ENCODE data around the gene CXXC4. TPM values are rescaled to one million over a fixed set of nuclear protein-coding genes. Genes with fewer than 3 reads are reported as not detected.

The CXXC4 gene
- total RNA-seq, 2 donors from 2014 or later = 5.6 to 12.4 TPM

- H3K36me3 Mint-ChIP-seq (ENCODE audit: low read depth) = no peaks in the 10 kb centered on the region
- H3K9me3 Mint-ChIP-seq = peaks cover 9% of the 10 kb centered on the region
- H3K9ac ChIP-seq (ENCODE audit: extremely low read depth, low read length, poor library complexity, severe bottlenecking) = no peak overlapping the region
- H3K36me3 ChIP-seq (ENCODE audit: control insufficient read depth, insufficient read depth, low read length) = no peaks in the 10 kb centered on the region
- no peak for TF ChIP-seq CTCF (conservative IDR thresholded peaks at IDR 0.05)
- H3K27ac ChIP-seq (ENCODE audit: low read depth, low read length) = no peak overlapping the region
- H3K9me3 ChIP-seq (ENCODE audit: control insufficient read depth, low read length) = peaks cover 8% of the 10 kb centered on the region
- no peak overlapping the region for H3K4me3 ChIP-seq (ENCODE audit: low read length)
- 85 to 100% methylated on average over 1 to 2 of the region's 2 CpGs for WGBS, 2 experiments (ENCODE audit: insufficient coverage in 1 of 2, insufficient read length in 1 of 2)
- H3K27me3 Mint-ChIP-seq (ENCODE audit: insufficient read depth) = no peaks in the 10 kb centered on the region
- H3K27ac Mint-ChIP-seq = no peak overlapping the region
- no peaks in the 10 kb centered on the region for H3K4me1 ChIP-seq (ENCODE audit: control insufficient read depth, insufficient read depth, low read length)
- H3K27me3 ChIP-seq (ENCODE audit: control insufficient read depth, insufficient read depth, low read length, poor library complexity, severe bottlenecking) = no peaks in the 10 kb centered on the region
- peaks cover 7% of the 10 kb centered on the region for H3K4me1 Mint-ChIP-seq
- DNase-seq = no peak
- H3K4me3 Mint-ChIP-seq = no peak overlapping the region
Observed at GRCh38 chr4:104425948-104426347, 68.7 kb downstream of the CXXC4 start.

DNA sequence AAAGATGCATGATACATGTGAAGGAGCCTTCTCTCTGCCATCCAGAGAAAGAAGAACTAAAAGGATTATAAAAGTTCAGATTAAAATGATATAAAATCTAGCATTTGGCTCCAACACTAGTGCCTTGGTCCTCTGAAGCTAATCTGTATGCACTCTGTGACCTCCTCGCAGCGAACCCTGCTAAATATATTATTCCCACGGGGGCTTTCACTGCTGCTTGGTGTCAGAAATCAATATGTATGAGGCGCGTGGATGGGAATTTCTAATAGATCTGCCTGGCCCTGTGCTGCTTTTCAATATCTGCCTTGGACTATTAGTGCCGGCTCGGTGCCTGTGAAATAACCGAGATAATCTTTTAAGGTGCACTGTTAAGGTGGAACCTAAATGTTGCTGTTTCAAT is 69.7 kb downstream of the CXXC4 start:
- Histone ChIP-seq H3K27me3 (ENCODE audit: control insufficient read depth, insufficient read depth, low read length, poor library complexity, severe bottlenecking) (no peaks in the 10 kb centered on the region), H3K4me1 (ENCODE audit: control insufficient read depth, insufficient read depth, low read length) (no peaks in the 10 kb centered on the region), H3K4me3 (ENCODE audit: low read length) (no peak overlapping the region), H3K27ac (ENCODE audit: low read depth, low read length) (peak overlapping the region; percentile 99), H3K9me3 (ENCODE audit: control insufficient read depth, low read length) (peaks cover 8% of the 10 kb centered on the region), H3K9ac (ENCODE audit: extremely low read depth, low read length, poor library complexity, severe bottlenecking) (no peak overlapping the region), H3K36me3 (ENCODE audit: control insufficient read depth, insufficient read depth, low read length) (no peaks in the 10 kb centered on the region)
- WGBS, 2 experiments (ENCODE audit: insufficient coverage in 1 of 2, insufficient read length in 1 of 2) = 66 to 77% methylated on average over 5 to 8 of the region's 8 CpGs
- no peak overlapping the region for H3K27ac Mint-ChIP-seq
- peaks cover 13% of the 10 kb centered on the region for H3K4me1 Mint-ChIP-seq
- peaks cover 9% of the 10 kb centered on the region for H3K9me3 Mint-ChIP-seq
- H3K27me3 Mint-ChIP-seq (ENCODE audit: insufficient read depth) = no peaks in the 10 kb centered on the region
- H3K4me3 Mint-ChIP-seq = no peak overlapping the region
- no peak for DNase-seq
- no peak for TF ChIP-seq CTCF (conservative IDR thresholded peaks at IDR 0.05)
- H3K36me3 Mint-ChIP-seq (ENCODE audit: low read depth) = no peaks in the 10 kb centered on the region

DNA sequence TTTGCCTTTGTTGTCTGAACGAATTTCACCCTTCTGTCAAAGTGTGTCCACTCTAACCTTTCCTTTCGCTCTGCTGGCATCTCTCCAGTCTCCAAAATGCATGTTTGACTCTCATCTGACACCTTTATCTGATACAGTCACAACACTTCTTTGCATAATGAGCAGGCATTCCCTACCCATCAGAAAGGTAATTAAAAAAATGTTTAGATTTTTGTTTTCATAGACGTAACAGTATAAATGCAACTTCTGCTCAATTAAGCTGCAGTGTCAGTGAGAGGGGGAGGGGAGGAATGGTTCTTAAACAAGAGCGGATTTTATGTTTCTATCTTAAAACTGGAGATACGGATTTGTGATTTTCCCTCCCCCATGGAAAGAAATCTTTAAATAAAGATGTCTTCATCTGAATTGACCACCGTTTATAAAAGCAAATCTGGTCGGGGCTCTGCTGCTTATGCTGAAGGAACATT is 70.2 kb downstream of the CXXC4 start:
- no peak overlapping the region for H3K27ac Mint-ChIP-seq

More for the DNA sequence above, 70.2 kb downstream of the CXXC4 start:
- H3K36me3 ChIP-seq (ENCODE audit: control insufficient read depth, insufficient read depth, low read length) = no peaks in the 10 kb centered on the region
- H3K27me3 ChIP-seq (ENCODE audit: control insufficient read depth, insufficient read depth, low read length, poor library complexity, severe bottlenecking) = no peaks in the 10 kb centered on the region
- H3K9me3 ChIP-seq (ENCODE audit: control insufficient read depth, low read length) = peaks cover 8% of the 10 kb centered on the region
- H3K4me1 ChIP-seq (ENCODE audit: control insufficient read depth, insufficient read depth, low read length) = no peaks in the 10 kb centered on the region
- no peak overlapping the region for H3K4me3 ChIP-seq (ENCODE audit: low read length)
- 55 to 77% methylated on average over 6 to 7 of the region's 7 CpGs for WGBS, 2 experiments (ENCODE audit: insufficient coverage in 1 of 2, insufficient read length in 1 of 2)
- H3K27me3 Mint-ChIP-seq (ENCODE audit: insufficient read depth) = no peaks in the 10 kb centered on the region
- no peaks in the 10 kb centered on the region for H3K36me3 Mint-ChIP-seq (ENCODE audit: low read depth)
- peaks cover 13% of the 10 kb centered on the region for H3K4me1 Mint-ChIP-seq
- no peak overlapping the region for H3K4me3 Mint-ChIP-seq
- H3K27ac ChIP-seq (ENCODE audit: low read depth, low read length) = peak overlapping the region; percentile 99
- peaks cover 9% of the 10 kb centered on the region for H3K9me3 Mint-ChIP-seq
- no peak overlapping the region for H3K9ac ChIP-seq (ENCODE audit: extremely low read depth, low read length, poor library complexity, severe bottlenecking)
- no peak for DNase-seq
- no peak for TF ChIP-seq CTCF (conservative IDR thresholded peaks at IDR 0.05)

Measured in endodermal cell (in vitro differentiated cells).